Lower leg skin (tissue), 4 donors: ENCODE results near the gene DNMT3A. TPM values are rescaled to one million over a fixed set of nuclear protein-coding genes. Genes with fewer than 3 reads are reported as not detected.

Experiments
- DNase-seq, 2 donors: peaks; one replicate each; pipeline ENCODE4 v3.0.0-alpha.2; 2019; ENCODE audit warnings: low spot score in 2 of 2
- H3K4me3 ChIP-seq: fragments of 200-600 bp; sonication (generic); 2 replicates; pipeline ENCODE4 v1.5.1; 2017; ENCODE audit warnings: mild to moderate bottlenecking, low read depth; ENCODE audit not compliant: poor library complexity, severe bottlenecking
- POLR2A ChIP-seq, 2 donors: fragments of 450-650 bp; IDR thresholded peaks; one replicate each; pipeline ENCODE4 v1.6.1; 2016 to 2017; ENCODE audit warnings: antibody characterized with exemption in 2 of 2, mild to moderate bottlenecking in 1 of 2, moderate library complexity in 1 of 2
- WGBS, 2 donors: methylation state at CpG; one replicate each; pipeline ENCODE4 v1.1.5; 2018; 5-methylcytosine and 5-hydroxymethylcytosine counted together
- intact Hi-C: fragments of 100-400 bp; cut with DNase I; formaldehyde crosslinking; loops from one replicate; pipeline ENCODE4 v1.15.0; 2023; ENCODE audit warnings: low total_unique reads
- total RNA-seq, 4 donors: library from RNA; depleted of rRNA; stranded (reverse); fragments of >200 nt; gene quantifications; one replicate each; pipeline ENCODE4 v1.1.0, GENCODE V29; 2016
- TF ChIP-seq, protein P1 (sequence below), 3 donors: fragments of 450-650 bp; IDR thresholded peaks; one replicate each; pipeline ENCODE4 v1.5.1; 2016; ENCODE audit warnings: antibody characterized with exemption in 3 of 3, mild to moderate bottlenecking in 3 of 3, moderate library complexity in 2 of 3

The DNMT3A gene
- total RNA-seq, 4 donors from 2014 or later: 4.3 to 7.4 (median 6.9) TPM

DNA sequence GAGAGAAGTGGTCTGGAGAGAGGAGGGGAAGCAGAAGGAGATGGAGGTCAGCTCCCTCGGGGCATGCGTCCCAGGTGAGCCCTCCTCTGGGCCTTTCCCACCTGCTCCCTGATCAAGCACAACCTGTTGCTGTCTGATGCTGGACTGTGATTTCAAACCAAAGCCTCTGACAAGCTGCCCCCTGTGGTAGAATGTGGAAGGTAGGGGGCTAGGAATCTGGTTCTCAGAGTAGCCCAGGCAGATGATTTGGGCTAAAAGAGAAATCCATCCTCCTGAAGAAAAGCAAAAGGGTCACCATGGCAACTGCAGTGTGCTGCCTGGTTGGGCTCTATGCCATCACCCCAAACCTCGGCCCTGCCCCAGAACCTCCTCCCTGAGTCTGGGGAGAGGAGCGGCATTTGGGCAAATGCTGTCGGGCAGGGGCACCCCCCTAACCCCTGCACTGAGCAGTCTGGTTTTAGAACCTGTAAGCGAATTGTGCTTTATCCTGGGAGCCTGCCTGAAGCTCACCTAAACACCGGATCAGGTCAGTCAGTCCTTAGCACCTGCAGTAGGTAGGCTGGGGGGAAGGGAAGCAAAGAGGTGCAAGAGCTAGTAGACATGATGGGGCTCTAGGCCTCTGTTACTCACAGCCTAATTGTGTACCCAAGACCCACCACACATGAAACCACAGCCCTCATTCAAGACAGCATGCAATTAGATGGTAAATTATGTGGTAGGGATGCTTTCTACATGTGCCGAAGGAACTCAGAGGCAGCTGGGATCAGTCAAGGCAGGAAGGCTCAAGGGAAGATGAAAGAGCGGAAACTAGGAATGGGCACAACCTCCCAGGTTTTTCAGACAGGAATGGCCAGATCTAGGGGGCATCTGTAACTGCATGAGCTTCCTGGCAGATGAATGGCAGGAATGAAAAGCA, 83.5 kb downstream of the DNMT3A start:
- WGBS, 2 donors: 78 to 95% methylated on average over 8 to 9 of the region's 9 CpGs
- intact Hi-C loops: no loop called here
- DNase-seq: no peak
- no peak overlapping the region for H3K4me3 ChIP-seq
- TF ChIP-seq, protein P1, sequence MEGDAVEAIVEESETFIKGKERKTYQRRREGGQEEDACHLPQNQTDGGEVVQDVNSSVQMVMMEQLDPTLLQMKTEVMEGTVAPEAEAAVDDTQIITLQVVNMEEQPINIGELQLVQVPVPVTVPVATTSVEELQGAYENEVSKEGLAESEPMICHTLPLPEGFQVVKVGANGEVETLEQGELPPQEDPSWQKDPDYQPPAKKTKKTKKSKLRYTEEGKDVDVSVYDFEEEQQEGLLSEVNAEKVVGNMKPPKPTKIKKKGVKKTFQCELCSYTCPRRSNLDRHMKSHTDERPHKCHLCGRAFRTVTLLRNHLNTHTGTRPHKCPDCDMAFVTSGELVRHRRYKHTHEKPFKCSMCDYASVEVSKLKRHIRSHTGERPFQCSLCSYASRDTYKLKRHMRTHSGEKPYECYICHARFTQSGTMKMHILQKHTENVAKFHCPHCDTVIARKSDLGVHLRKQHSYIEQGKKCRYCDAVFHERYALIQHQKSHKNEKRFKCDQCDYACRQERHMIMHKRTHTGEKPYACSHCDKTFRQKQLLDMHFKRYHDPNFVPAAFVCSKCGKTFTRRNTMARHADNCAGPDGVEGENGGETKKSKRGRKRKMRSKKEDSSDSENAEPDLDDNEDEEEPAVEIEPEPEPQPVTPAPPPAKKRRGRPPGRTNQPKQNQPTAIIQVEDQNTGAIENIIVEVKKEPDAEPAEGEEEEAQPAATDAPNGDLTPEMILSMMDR (IDR thresholded peaks at IDR 0.05): no peak
- TF ChIP-seq POLR2A (IDR thresholded peaks at IDR 0.05): no peak

DNA sequence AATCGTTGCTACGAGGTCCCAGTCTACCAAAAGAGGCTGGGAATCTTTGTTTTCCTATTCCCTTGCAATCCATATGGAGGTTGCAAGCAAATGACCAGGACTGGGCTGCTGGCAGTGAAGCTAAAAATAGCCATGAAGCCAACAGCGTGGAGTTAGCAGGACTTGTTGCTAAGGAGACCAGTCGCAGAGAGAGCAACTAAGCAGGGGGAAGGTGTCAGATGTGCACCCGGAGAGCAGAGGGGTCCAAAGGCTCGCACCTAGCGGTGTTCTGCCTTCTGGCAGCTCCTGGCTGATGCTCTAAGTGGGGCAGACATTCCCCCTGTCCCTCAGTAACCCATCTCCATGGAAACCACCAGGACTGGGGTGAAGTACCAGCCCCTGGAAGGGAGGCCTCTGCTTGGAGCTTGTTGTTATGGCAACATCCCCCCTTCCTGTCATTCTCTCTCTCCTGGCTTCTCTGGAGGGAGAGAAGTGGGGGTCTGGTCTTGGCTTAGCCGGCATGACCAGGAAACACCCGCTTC, 84.6 kb downstream of the DNMT3A start:
- TF ChIP-seq, protein P1 (IDR thresholded peaks at IDR 0.05): no peak
- no peak for TF ChIP-seq POLR2A (IDR thresholded peaks at IDR 0.05)
- H3K4me3 ChIP-seq: no peak overlapping the region
- 67 to 79% methylated on average over 9 of the region's 9 CpGs for WGBS, 2 donors
- intact Hi-C loops: no loop called here
- DNase-seq: no peak

DNA sequence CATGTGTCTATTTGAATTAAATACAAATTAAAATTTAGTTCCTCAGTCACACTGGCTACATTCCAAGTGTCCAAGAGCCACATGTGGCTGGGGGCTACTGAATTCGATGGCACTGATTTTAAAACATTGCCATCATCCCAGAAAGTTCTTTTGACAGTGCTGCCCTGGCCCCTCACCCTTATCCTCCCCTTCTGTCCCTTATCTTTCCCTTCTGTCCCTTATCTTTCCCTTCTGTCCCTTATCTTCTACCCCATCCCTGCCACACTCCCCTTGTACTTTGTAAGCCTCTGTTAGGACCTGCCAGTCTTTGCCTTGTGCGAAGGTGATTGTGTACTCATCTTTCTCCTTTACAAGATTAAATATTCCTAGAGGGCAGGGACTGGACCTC, 85.2 kb downstream of the DNMT3A start:
- 83 to 92% methylated on average over 2 of the region's 2 CpGs for WGBS, 2 donors
- intact Hi-C loops: no loop called here

DNA sequence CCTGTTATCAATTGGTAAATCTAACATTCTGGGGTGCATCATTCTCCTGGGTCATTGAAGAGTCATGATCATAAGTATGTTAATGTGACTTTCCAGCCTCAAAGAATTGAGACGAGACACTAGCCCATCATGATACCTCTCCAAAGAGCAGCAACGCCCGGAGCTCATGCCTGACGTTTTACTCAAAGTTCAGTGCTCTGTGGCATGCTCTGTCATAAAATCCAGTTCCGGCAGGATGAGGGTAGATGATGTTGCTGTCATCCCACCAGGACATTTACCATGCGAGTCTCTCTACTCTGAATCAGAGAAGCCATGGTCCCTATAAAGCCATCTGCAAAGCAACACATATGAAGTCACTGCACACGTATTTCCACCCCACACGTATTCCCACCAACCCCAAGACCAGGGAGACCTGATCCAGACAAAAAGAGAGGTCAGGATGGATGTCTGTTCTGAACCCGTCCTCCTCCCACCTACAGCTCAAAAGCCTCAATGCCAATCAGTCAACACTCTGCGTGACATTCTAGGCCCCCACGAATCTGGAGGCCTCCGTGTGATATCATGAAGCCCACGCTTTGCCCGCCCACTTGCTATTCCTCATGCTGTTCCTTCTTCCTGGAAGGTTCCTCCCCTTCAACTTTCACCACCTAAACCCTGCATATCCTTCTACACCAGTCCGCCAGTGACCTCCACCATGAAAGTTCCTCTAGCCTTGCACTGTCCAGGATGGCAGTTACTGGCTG, 85.8 kb downstream of the DNMT3A start:
- no peak overlapping the region for H3K4me3 ChIP-seq
- no peak for DNase-seq
- WGBS, 2 donors: 92 to 94% methylated on average over 15 of the region's 15 CpGs
- TF ChIP-seq, protein P1 (IDR thresholded peaks at IDR 0.05): no peak
- no peak for TF ChIP-seq POLR2A (IDR thresholded peaks at IDR 0.05)
- intact Hi-C loops: no loop called here

More for the DNA sequence above, 85.2 kb downstream of the DNMT3A start:
- H3K4me3 ChIP-seq: no peak overlapping the region
- no peak for DNase-seq
- no peak for TF ChIP-seq POLR2A (IDR thresholded peaks at IDR 0.05)
- TF ChIP-seq, protein P1 (IDR thresholded peaks at IDR 0.05): no peak

DNA sequence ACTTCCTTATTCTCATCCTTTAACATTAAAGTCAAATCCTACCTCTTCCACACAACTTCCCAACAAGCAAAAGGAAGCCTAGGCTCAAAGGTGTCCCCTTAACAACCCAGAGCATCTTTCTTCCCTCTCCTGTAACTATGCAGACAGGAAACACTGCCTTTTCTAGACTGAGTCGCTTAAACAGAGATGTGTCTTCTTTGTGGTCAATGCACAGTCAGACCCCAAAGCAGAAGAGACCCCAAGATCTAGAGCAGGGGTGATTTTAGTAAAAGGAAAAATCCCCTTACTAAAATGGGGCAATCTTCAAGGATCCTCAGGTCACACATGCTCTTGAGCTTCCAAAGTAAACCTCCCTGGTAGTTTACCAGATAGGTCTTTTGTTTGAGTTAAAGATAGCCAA, 86.8 kb downstream of the DNMT3A start:
- no peak for DNase-seq
- TF ChIP-seq, protein P1 (IDR thresholded peaks at IDR 0.05): no peak
- no peak for TF ChIP-seq POLR2A (IDR thresholded peaks at IDR 0.05)
- 83 to 96% methylated on average over 1 of the region's 1 CpG for WGBS, 2 donors
- H3K4me3 ChIP-seq: no peak overlapping the region
- intact Hi-C loops: no loop called here
